ENCODE results near the gene TCEAL6.
A peak's percentile ranks its signal among the peaks of the same experiment; 100 is the strongest.
"Not testable (repeated sequence)": the region's sequence is repeated elsewhere in the genome, so short reads cannot be mapped to it uniquely, and the experiment has no call there.

TCEAL6 gene

DNA sequence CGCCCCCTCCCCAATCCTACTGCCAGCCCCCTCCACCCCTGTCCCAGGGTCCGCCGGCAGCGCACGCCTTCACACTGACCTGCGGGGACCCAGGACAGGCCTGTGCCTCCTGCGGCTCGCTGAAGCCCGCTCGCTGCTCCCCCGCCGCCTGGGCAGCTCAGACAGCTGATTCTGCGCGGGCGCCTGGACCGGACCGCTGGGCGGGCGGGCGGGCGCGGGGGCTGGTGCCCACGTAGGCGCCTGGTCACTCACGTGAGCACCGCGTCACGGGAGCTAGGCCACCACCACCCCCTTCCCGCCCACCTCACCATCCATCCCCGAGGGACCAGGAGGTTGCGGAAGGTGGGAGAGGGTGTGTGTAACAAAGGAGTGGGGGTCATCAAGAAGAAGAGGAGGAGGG lies at the start of gene TCEAL6:
Gene TCEAL6 (minus strand): TSS at position 208 of the 400 bp plus-strand sequence.
- not testable (repeated sequence) for FAIRE-seq; DNase-seq (ENCODE audit: insufficient read length, low spot score)

GRCh38 chrX:102185967-102186720 lies 43.9 kb upstream of the TCEAL6 start:
- DNase-seq (ENCODE audit: insufficient read length, low spot score) (no peak), FAIRE-seq (no peak)
- no peak for TF ChIP-seq CTCF (IDR thresholded peaks at IDR 0.05; ENCODE audit: insufficient read depth, missing control alignments)

- FAIRE-seq (no peak), DNase-seq (ENCODE audit: insufficient read length, low spot score) (no peak)
- no peak for TF ChIP-seq CTCF (IDR thresholded peaks at IDR 0.05; ENCODE audit: insufficient read depth, missing control alignments)
Observed at GRCh38 chrX:102155806-102156179, 13.5 kb upstream of the TCEAL6 start, which contains the start of gene BEX5. TSS of gene BEX5 (minus strand) at chrX:102155977. CDS start at chrX:102154265, 1,712 bp downstream.

DNA sequence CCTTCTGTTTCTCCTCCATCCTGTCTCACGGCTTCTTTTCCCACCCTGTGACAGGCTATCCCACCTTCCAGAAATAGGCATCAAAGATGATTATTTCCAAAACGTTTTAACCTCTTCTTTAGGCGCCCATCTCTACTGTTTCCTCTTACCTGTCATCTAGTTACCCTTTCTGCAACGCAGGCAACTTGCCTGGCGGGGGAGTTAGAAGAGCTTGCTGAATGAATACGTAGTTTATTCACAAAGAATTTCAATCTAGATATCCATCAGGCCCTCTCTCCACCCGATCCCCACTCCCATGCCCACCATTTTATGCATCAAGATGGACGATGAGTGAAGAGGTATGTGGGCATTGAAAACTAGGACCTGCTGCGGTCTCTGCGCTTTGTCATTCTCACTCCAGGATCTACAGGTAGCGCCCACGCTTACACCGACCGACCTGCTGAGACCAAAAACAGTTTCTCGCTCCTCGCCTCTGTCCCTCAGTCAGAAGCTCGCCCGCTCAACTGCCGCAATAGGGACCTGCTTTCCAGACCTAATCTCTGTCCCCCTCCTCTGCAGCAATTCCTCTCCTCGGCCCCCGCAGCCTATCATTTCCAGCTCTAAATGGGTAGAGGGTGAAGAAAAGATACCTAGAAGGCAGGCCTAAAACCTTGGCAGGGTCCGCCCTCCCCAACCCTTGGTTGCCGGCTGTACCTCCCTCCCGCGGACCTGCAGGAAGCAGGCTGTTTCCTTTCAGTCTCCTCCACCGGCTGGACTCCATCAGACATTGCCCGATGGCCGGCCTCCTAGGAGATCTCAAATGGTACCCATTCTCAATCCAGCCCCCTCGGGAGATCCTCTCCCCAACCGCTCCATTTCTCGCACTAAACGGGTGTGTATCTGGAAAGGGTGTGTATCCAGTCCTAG lies 12.9 kb upstream of the TCEAL6 start:
- DNase-seq (ENCODE audit: insufficient read length, low spot score), result no peak
- no peak for FAIRE-seq
- TF ChIP-seq CTCF (IDR thresholded peaks at IDR 0.05; ENCODE audit: insufficient read depth, missing control alignments), result no peak

DNA sequence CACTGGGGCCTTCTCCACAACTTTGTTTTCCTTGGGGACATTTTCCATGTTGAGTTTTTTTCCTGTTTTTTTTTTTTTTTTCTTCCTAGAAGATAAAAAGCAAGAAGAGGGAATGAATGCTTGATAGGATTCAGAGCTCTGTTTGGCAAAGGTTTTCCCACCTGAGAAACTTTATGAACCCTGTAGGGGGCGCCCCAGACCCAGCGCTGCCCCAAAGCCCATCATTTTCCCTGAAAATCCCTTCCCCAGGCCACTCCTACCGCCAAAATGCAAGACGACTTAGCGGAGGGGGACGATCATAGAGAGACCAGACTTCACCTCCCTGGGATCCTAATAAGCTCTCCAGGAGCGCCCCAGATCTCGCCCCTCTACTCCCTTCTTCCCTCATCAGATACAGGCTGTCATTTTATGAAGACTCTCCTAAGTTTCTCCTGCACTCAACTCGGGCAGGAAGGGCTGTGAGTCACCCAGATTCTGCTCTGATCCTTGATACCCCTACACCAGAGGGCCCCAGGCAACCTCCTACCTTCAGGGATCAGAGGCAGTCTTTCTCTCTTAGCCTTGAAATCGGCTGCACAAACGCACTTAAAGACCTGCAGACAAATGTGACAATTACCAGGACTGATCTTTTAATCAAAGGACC lies 12.1 kb upstream of the TCEAL6 start:
- DNase-seq (ENCODE audit: insufficient read length, low spot score) (no peak), FAIRE-seq (no peak)
- peak; percentile 7 for TF ChIP-seq CTCF (IDR thresholded peaks at IDR 0.05; ENCODE audit: insufficient read depth, missing control alignments)

DNA sequence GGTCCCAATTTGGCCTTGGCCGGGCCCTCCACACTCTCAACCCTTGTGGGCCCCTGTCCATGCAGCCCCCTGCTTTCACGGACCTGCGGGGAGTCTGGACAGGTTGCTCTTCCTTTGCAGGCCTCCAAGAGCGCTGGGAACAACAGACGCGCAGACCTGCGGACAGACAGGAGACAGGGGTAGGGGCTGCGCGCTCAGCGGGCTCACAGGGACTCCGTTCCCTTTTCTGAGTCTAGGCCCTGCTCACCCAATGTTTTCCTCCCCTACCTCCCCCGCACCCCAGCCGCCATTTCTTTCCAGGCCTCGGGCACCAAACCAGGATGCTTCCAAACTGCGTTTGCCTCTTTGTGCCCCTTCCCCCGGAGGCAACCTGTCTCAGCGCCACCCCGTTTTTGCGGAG lies 650 bp downstream of the TCEAL6 start:
- DNase-seq (ENCODE audit: insufficient read length, low spot score); FAIRE-seq: not testable (repeated sequence)

GRCh38 chrX:102140876-102141275 lies 1.4 kb downstream of the TCEAL6 start:
- DNase-seq (ENCODE audit: insufficient read length, low spot score); FAIRE-seq: not testable (repeated sequence)

GRCh38 chrX:102138064-102138463 lies 4.2 kb downstream of the TCEAL6 start:
- no peak for FAIRE-seq
- no peak for TF ChIP-seq CTCF (IDR thresholded peaks at IDR 0.05; ENCODE audit: insufficient read depth, missing control alignments)
- DNase-seq (ENCODE audit: insufficient read length, low spot score), result no peak
